Stimulated activated naive CD8-positive, alpha-beta T cell treated with anti-CD3 and anti-CD28 coated beads, Interleukin-15, Interleukin-2, amounts not matched to agents 100 U/mL and 50 U/mL, for 24 hours (primary cell): Measurements from ENCODE around the gene TBX10.
"Not testable (repeated sequence)": the region's sequence is repeated elsewhere in the genome, so short reads cannot be mapped to it uniquely, and the experiment has no call there.

Source experiments
- ATAC-seq: fragments of 150-1000 bp; cut with Tn5 transposase; one replicate; pipeline ENCODE4 v1.10.0; 2021
- DNase-seq: peaks from one replicate; pipeline ENCODE4 v3.0.0; 2021

Gene TBX10

DNA sequence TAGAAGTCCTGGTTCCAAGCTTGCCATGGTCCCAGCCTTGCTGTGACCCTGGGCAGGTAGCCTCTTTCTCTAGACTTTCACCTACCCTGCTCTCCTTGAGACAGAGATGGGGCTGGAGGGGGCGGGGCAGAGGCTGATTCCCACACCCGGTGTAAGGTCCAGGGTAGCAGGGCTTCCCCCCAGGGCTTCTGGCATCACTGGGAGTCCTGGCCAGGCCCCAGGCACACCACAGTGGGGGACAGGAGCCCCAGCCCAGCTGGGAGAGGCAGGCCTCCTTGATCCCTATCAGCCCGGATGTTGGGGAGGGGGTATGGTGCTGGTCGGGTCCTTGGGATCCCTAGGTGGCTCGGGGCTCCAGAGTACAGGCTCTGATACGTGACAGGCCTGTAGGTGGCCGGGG lies 8.2 kb downstream of the TBX10 start:
- ATAC-seq (no peak), DNase-seq (no peak)

DNA sequence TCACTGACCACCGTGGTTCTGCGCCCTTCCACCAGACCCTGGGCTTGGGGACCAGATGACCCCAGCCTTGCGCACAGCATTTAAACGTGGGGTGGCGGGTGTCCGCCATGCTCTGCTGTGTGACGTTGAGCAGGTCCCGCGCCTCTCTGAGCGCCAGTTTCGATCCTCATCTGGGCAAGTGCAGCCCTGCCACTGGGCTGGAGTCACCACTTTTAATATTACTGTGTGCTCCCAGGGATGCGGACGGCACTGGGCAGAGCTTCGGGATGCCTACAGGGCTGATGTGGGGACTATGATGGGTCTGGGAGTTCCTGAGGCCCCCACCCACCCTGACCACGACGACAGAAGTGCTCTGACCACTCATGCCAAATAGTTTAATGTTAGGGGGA lies 8.6 kb downstream of the TBX10 start:
- no peak for ATAC-seq
- DNase-seq = no peak

DNA sequence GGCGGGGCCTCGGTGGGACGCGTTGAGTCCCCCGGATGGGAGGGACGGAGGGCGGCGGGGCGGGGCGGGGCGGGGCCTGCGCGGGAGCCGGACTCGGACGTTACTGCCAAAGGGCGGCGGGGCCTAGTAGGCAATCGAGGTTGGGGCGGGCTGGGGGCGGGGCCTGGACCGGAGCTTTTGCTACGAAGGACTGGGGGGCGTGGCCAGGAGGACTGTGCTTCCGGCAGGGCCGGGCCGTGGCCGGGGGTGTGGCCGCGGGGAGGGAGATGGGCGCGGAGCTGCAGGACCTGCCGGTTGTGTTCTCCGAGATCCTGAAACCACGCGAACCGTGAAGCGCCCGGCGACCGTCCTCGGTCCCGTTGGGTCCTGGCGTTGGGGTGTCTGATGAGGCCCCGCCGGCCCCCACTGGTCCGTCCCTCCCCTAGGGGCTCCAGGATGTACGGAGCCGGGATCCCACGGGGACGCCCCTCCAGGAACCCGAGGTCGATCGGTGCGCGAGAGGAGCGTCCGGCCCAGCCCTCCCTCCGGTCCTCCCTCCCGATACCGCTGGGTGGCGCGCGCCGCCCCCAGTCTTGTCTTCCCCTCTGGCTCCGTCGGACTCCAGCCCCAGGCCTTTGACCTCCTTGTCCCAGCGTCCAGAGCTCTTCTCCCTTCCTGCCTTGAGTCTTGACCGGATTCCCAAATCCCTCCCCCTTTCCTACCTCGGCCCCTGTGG lies 9.2 kb downstream of the TBX10 start:
- DNase-seq = peak; percentile 98
- ATAC-seq = peak; percentile 79

DNA sequence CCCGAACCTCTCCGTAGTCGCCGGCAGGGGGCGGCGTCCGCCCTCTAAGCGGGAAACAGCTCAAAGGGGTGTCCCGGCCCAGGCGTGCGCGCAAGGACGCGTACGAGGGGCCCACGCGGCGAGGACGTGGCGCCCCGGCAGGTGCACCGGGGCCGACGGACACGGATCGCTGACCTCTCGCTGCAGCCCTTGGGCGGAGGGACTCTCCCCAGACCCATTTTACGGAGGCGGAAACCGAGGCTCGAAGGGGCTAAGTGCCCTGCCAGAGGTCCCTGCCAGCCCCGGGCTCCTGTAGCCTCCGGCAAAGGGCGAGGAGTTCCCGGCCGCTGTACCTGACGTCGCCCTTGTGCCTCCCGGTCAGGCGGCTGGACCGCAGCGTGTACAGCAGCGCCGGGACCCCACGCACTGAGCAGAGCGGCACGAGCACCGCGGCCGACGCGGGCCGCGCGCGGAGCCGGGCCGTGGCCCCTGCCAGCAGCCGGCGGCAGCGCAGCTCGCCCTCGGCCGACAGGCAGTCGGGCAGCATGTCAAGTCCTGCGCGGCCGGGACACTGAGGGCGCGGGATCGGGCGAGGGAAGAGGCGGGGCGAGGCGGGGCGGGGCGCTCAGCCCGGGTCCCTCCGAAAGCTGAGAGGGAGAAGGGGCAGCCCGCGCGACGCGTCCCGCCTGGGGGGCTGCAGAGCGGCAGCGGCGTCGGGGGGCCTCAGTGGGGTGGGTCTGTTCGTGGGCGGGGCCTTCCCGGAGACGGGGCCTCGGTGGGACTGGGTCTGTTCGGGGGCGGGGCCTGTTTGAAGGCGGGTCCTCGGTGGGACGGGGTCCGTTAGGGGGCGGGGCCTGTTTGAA lies 10.0 kb downstream of the TBX10 start, which contains the start of gene NUDT8:
NUDT8 (minus strand) TSS at position 552 of the 842 bp plus-strand sequence; CDS start at position 526, 26 bp downstream.
- ATAC-seq (peak; percentile 72), DNase-seq (peak; percentile 90)

DNA sequence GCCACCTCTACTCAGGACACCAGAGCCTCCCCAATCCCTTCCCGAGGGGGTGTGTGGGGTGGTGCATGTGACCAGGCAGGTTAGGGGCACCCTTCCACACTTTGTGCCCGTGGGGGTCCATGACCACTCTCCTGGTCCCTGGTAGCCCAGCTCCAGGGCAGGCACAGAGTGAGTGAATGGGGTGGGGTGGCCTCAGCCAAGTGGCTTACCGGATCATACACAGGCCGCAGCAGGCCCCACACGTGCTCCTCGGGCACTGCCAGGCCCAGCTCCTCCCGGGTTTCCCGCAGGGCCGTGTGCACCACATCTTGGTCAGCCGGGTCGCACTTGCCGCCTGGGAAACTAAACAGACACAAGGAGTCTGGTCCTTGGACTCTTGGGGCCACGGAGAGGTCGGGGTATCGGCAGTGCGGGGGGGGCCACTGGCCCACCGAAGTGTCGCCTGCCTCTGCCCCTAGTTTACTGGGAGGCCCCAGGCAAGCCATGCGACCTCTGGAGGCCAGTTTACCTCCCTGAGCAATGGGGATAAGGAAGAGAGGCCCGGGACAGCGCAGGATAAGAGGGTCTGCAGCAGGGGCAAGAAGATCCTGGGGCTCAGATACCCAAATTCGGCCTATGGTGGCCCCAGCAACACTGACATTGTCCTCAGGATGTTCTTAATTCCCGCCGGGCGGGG lies 10.7 kb downstream of the TBX10 start:
- no peak for DNase-seq
- ATAC-seq = no peak

DNA sequence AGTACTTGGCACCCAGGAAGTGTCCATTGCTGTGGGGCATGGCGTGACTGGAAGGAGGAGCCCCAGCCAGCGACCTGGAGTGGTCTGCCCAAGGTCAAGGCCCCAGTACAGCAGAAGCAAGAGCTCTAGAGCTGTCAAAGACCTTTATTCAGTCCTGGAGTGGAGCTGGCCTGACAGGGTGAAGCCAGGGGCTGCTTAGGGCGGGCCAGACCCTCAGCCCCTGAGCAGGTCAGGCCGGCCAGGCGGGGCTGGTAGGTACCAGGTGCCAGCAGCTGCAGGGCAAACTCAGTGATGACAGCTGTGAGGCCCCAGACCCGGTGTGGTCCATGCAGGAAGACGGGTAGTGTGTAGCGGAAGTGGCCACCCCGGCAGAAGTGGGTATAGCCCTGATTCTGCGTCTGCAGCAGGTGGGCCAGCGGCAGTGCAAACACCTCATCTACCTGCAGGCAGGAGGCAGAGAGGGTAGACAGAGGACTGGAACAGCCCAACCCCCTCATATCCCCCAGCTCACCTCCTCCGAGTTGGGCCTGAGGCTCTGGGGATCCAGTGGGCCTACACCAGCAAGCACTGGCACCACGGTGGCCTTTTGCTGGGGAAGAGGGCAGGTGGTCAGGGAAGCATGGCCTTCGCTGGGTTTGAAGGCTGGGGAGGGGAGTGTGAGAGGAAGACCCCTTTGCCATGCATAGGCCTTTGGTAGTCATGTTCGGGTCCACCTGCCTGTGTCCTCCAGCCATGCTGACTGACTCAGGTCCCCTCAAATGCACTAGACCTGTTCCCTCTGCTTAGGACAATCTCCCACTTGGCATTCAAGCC lies 11.5 kb downstream of the TBX10 start:
- DNase-seq (no peak), ATAC-seq (no peak)

DNA sequence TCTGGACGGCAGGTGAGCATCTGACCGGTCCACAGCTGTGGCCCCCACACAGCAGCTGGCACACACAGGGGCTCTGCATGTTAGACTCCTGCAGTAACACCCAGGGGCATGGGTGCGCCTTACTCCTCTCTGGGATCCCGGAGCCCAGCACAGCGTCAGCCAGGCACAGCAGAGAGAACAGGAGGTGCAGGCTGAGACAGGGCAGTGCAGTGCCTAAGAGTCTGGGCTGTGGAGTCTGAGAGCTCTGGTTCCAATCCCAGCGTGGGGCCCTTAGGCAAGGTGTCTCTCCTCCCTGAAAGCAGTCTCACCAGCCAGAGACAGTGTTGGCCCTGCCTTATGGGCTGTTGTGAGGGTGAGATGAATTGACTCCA lies 12.1 kb downstream of the TBX10 start:
- ATAC-seq (no peak), DNase-seq (no peak)

DNA sequence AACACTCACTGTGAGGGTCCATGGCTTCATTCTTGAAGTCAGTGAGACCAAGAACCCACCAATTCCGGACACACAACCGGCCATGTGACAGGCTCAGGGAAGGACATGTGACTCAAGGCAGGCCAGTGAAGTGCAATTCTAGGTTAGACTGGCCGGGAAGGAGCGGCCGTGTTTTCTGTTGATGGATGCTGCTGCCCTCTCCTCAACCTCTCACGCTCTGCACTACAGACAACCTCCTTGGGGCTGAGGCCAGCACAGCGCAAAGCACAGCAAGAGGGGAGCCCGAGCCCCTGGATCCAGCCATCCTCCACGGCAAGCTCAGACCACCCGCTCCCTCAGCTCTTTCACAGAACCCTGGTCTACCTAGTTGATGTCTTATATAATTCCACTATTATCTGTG lies 12.6 kb downstream of the TBX10 start:
- ATAC-seq (no peak), DNase-seq (no peak)

DNA sequence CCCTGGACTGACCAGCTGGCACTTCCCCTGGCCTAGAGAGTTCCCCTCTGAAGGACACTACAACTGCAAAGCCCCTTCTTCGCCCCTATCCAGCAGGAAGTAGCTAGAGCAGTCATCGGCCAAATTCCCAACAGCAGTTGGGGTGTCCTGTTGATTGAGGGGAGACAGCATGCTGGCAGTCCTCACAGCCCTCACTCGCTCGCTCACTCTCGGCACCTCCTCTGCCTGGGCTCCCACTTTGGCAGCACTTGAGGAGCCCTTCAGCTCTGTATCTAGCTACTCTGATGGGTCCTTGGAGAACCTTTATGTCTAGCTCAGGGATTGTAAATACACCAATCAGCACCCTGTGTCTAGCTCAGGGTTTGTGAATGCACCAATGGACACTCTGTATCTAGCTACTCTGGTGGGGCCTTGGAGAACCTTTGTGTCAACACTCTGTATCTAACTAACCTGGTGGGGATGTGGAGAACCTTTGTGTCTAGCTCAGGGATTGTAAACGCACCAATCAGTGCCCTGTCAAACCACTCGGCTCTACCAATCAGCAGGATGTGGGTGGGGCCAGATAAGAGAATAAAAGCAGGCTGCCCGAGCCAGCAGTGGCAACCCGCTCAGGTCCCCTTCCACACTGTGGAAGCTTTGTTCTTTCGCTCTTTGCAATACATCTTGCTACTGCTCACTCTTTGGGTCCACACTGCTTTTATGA lies 13.3 kb downstream of the TBX10 start:
- not testable (repeated sequence) for ATAC-seq, DNase-seq

DNA sequence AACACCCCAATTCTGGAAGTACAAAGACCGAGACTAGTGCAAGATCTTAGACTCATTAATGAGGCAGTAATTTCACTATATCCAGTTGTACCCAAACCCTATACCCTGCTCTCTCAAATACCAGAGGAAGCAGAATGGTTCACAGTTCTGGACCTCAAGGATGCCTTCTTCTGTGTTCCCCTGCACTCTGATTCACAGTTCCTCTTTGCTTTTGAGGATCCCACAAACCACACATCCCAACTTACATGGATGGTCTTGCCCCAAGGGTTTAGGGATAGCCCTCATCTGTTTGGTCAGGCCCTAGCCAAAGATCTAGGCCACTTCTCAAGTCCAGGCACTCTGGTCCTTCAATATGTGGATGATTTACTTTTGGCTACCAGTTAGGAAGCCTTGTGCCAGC lies 15.8 kb downstream of the TBX10 start:
- not testable (repeated sequence) for ATAC-seq

DNA sequence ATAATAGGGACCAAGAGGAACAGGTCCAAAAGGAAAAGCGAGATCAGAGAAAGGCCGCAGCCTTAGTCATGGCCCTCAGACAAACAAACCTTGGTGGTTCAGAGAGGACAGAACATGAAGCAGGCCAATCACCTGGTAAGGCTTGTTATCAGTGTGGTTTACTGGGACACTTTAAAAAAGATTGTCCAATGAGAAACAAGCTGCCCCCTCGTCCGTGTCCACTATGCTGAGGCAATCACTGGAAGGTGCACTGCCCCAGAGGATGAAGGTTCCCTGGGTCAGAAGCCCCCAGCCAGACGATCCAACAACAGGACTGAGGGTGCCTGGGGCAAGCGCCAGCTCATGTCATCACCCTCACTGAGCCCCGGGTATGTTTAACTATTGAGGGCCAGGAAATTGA lies 16.7 kb downstream of the TBX10 start:
- not testable (repeated sequence) for ATAC-seq

More for the DNA sequence above, 15.8 kb downstream of the TBX10 start:
- not testable (repeated sequence) for DNase-seq

DNA sequence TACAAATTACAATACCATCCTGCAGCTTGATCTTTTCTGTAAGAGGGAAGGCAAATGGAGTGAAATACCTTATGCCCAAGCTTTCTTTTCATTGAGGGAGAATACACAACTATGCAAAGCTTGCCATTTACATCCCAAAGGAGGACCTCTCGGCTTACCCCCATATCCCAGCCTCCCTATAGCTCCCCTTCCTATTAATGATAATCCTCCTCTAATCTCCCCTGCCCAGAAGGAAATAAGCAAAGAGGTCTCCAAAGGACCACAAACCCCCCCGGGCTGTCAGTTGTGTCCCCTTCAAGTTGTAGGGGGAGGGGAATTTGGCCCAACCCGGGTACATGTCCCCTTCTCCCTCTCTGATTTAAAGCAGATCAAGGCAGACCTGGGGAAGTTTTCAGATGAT lies 17.6 kb downstream of the TBX10 start:
- not testable (repeated sequence) for DNase-seq, ATAC-seq

More for the DNA sequence above, 16.7 kb downstream of the TBX10 start:
- DNase-seq = not testable (repeated sequence)

DNA sequence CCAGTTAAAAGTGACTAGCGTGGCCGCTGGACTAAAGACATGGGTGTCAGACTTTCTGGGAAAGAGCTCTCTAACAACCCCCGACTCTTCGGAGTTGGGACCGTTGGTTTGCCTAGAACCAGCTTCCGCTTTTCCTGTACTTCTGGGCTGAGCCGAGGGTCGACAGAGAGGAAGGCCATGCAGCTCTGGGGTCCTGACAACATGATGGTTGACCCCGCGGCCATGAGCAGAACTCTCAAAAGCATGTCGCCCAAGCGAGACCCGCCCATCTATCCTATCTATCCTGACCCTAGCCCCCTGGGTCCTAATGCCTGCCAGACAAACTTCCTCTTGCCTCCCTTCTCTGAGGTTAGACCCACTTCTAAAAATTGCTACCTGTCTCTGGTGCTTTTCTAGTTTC lies 18.9 kb downstream of the TBX10 start:
- not testable (repeated sequence) for DNase-seq, ATAC-seq

DNA sequence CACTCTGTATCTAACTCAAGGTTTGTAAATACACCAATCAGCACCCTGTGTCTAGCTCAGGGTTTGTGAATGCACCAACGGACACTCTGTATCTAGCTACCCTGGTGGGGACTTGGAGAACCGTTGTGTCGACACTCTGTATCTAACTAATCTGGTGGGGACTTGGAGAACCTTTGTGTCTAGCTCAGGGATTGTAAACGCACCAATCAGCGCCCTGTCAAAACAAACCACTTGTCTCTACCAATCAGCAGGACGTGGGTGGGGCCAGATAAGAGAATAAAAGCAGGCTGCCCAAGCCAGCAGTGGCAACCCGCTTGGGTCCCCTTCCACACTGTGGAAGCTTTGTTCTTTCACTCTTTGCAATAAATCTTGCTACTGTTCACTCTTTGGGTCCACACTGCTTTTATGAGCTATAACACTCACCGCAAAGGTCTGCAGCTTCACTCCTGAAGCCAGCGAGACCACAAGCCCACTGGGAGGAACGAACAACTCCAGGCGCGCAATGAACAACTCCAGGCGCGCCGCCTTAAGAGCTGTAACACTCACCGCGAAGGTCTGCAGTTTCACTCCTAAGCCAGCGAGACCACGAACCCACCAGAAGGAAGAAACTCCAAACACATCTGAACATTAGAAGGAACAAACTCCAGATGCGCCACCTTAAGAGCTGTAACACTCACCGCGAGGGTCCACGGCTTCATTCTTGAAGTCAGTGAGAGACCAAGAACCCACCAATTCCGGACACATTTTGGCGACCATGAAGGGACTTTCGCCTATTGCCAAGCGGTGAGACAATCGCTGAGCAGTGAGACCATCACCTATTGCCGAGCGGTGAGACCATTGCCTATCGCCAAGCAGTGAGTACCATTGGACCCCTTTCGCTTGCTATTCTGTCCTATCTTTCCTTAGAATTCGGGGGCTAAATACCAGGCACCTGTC lies 19.6 kb downstream of the TBX10 start:
- not testable (repeated sequence) for DNase-seq, ATAC-seq

DNA sequence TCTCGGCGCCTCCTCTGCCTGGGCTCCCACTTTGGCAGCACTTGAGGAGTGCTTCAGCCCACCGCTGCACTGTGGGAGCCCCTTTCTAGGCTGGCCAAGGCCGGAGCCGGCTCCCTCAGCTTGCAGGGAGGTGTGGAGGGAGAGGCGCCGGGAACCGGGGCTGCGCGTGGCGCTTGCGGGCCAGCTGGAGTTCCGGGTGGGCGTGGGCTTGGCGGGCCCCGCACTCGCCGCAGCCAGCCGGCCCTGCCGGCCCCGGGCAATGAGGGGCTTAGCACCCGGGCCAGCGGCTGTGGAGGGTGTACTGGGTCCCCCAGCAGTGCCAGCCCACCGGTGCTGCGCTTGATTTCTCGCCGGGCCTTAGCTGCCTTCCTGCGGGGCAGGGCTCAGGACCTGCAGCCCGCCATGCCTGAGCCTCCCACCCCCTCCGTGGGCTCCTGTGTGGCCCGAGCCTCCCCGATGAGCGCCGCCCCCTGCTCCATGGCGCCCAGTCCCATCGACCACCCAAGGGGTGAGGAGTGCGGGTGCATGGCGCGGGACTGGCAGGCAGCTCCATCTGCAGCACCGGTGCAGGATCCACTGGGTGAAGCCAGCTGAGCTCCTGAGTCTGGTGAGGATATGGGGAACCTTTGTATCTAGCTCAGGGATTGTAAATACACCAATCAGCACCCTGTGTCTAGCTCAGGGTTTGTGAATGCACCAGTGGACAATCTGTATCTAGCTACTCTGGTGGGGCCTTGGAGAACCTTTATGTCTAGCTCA lies 20.5 kb downstream of the TBX10 start:
- not testable (repeated sequence) for DNase-seq

DNA sequence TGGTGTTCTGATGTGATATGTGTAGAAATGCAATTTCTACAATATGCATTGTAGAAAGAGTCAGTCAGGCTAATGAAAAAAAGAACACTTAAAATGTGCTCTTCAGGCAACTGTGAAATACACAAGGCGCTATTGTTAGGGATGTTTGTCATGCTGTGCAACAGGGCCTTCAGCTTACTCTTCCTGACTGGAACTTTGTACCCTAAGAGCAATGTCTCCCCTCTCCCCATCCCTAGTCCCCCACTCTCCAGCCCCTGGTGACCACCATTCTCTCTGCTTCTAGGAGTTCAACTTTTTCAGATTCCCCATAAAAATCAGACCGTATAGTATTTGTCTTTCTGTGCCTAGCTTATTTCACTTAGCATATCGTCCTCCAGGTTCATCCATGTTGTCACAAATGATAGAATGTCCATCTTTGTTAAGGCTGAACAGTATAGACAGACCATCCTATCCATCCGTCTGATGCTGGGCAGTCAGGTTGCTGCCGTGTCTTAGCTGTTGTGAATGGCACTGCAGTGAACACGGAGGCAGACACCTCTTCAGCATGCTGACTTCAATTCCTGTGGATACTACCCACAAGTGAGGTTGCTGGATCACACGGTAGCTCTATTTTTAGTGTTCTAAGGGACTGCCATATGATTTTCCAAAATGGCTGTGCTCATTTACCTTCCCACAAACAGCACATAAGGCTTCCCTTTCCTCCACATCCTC lies 22.2 kb downstream of the TBX10 start:
- ATAC-seq = no peak
- DNase-seq = no peak

More for the DNA sequence above, 20.5 kb downstream of the TBX10 start:
- ATAC-seq = not testable (repeated sequence)

DNA sequence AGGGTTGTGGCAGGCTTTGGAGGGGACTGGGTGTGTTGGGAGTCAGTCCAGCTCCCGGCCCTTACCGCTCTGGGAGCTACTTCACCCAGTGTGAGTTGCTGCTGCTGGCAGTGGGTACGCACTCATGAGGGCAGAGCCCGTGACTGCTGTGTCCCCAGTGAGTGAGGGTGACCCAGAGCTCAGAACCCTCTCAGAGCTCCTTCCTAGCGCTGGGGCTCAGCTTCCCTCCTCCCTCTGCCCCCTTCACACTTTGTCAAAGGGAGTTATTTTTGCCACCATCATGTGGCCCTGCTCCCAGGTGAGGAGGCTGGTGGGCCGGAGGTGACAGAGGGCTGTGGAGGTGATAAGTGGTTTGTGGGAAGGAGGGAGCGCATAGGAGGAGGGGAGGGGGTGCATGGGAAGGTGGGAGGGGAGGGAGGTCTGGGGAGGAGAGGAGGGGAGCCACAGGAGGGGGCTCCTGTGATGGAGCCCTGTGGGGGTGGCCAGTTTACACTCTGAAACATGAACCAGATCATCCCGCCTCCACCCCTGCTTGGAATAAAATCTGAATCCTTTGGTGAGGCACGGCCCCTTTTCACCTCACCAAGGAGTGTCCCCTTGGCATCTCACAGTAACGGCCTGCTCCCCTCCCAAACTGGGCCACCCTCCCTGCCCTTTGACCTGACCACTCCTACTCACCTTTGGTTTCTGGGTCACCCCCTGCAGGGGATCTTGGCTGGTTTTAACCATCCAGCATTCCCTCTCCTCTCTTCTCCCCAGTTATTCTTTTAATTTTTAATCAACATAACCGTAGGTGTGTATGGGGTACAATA lies 22.9 kb downstream of the TBX10 start:
- ATAC-seq (no peak), DNase-seq (peak; percentile 9)
